H9 (cell line): ENCODE data around the gene VGF. TPM values are rescaled to one million over a fixed set of nuclear protein-coding genes. Genes with fewer than 3 reads are reported as not detected.

ENCODE experiments used
- DNase-seq: peaks from one replicate; pipeline ENCODE4 v3.0.0-alpha.2; 2017
- H2AFZ ChIP-seq: one replicate; pipeline ENCODE4 v1.6.1; 2013; ENCODE audit warnings: mild to moderate bottlenecking, low read length, control low read depth, moderate library complexity
- H2AK5ac ChIP-seq: 2 replicates; pipeline ENCODE4 v1.6.1; 2013; ENCODE audit warnings: low read length, control low read depth, mixed read lengths; ENCODE audit not compliant: insufficient read length
- H2BK120ac ChIP-seq: one replicate; pipeline ENCODE4 v1.6.1; 2013; ENCODE audit warnings: low read depth, mild to moderate bottlenecking, low read length, control low read depth, inconsistent platforms; ENCODE audit not compliant: poor library complexity, severe bottlenecking
- H2BK12ac ChIP-seq: 2 replicates; pipeline ENCODE4 v1.6.1; 2013; ENCODE audit warnings: low read length, control low read depth, mixed read lengths, low read depth; ENCODE audit not compliant: insufficient read length
- H2BK15ac ChIP-seq: 2 replicates; pipeline ENCODE4 v1.6.1; 2013; ENCODE audit warnings: low read depth, low read length, control low read depth
- H2BK20ac ChIP-seq: one replicate; pipeline ENCODE4 v1.6.1; 2013; ENCODE audit warnings: low read depth, mild to moderate bottlenecking, low read length, control low read depth, inconsistent platforms; ENCODE audit not compliant: poor library complexity, severe bottlenecking
- H2BK5ac ChIP-seq: 2 replicates; pipeline ENCODE4 v1.6.1; 2013; ENCODE audit warnings: low read length, control low read depth, mixed read lengths; ENCODE audit not compliant: insufficient read length
- H3K14ac ChIP-seq: 2 replicates; pipeline ENCODE4 v1.6.1; 2013; ENCODE audit warnings: low read length, control low read depth; ENCODE audit not compliant: insufficient read depth
- H3K18ac ChIP-seq: 2 replicates; pipeline ENCODE4 v1.6.1; 2013; ENCODE audit warnings: low read depth, mild to moderate bottlenecking, mixed read lengths, low read length, control low read depth; ENCODE audit not compliant: insufficient read length
- H3K23ac ChIP-seq: 2 replicates; pipeline ENCODE4 v1.6.1; 2013; ENCODE audit warnings: low read length, control low read depth, mixed read lengths, low read depth; ENCODE audit not compliant: insufficient read length
- H3K23me2 ChIP-seq: 2 replicates; pipeline ENCODE4 v1.6.1; 2013; ENCODE audit warnings: low read depth, mild to moderate bottlenecking, mixed read lengths, low read length, control low read depth; ENCODE audit not compliant: insufficient read length, poor library complexity, severe bottlenecking
- H3K27ac ChIP-seq: 2 replicates; pipeline ENCODE4 v1.5.1; 2013; ENCODE audit warnings: low read length, control low read depth, mixed read lengths, low read depth; ENCODE audit not compliant: insufficient read length
- H3K27me3 ChIP-seq: 2 replicates; pipeline ENCODE4 v1.6.1; 2013; ENCODE audit warnings: low read length, control low read depth, inconsistent platforms; ENCODE audit not compliant: insufficient read depth
- H3K4ac ChIP-seq: 2 replicates; pipeline ENCODE4 v1.6.1; 2013; ENCODE audit warnings: low read depth, mild to moderate bottlenecking, control low read depth, inconsistent platforms, low read length, moderate library complexity
- H3K4me1 ChIP-seq: 2 replicates; pipeline ENCODE4 v1.6.1; 2013; ENCODE audit warnings: low read length, control low read depth, inconsistent platforms; ENCODE audit not compliant: insufficient read depth
- H3K4me2 ChIP-seq: 2 replicates; pipeline ENCODE4 v1.6.1; 2013; ENCODE audit warnings: low read length, control low read depth, mixed read lengths; ENCODE audit not compliant: insufficient read length, insufficient read depth
- H3K56ac ChIP-seq: 2 replicates; pipeline ENCODE4 v1.6.1; 2013; ENCODE audit warnings: low read depth, mild to moderate bottlenecking, mixed read lengths, low read length, control low read depth; ENCODE audit not compliant: insufficient read length
- H3K79me1 ChIP-seq: 2 replicates; pipeline ENCODE4 v1.6.1; 2013; ENCODE audit warnings: low read depth, mild to moderate bottlenecking, moderate library complexity, low read length, control low read depth, inconsistent platforms; ENCODE audit not compliant: insufficient read depth, poor library complexity, severe bottlenecking
- H3K79me2 ChIP-seq: 2 replicates; pipeline ENCODE4 v1.6.1; 2013; ENCODE audit warnings: low read length, control low read depth, inconsistent platforms; ENCODE audit not compliant: insufficient read depth
- H3K9ac ChIP-seq: 2 replicates; pipeline ENCODE4 v1.6.1; 2013; ENCODE audit warnings: low read length, control low read depth, mixed read lengths; ENCODE audit not compliant: insufficient read length; ENCODE audit errors: extremely low read depth
- H3K9me3 ChIP-seq: one replicate; pipeline ENCODE4 v1.6.1; 2013; ENCODE audit warnings: low read depth, low read length, inconsistent platforms; ENCODE audit not compliant: control insufficient read depth
- H3T11ph ChIP-seq: one replicate; pipeline ENCODE4 v1.6.1; 2013; ENCODE audit warnings: mild to moderate bottlenecking, low read length, control low read depth, inconsistent platforms
- H4K20me1 ChIP-seq: one replicate; pipeline ENCODE4 v1.6.1; 2013; ENCODE audit not compliant: control insufficient read depth, insufficient read length, insufficient read depth
- H4K5ac ChIP-seq: 2 replicates; pipeline ENCODE4 v1.6.1; 2013; ENCODE audit warnings: low read depth, mild to moderate bottlenecking, mixed read lengths, low read length, control low read depth; ENCODE audit not compliant: insufficient read length
- H4K8ac ChIP-seq: replicated peaks from 2 replicates; pipeline ENCODE4 v1.6.1; 2013; ENCODE audit warnings: low read length, control low read depth, mixed read lengths, low read depth; ENCODE audit not compliant: insufficient read length
- H4K91ac ChIP-seq: 2 replicates; pipeline ENCODE4 v1.6.1; 2013; ENCODE audit warnings: low read depth, mild to moderate bottlenecking, moderate library complexity, mixed read lengths, low read length, control low read depth; ENCODE audit not compliant: insufficient read length
- H3K27ac Mint-ChIP-seq, 3 experiments: 2 replicates in 2 of 3; 3 replicates in 1 of 3; pipeline ENCODE4 v1.8.0; 2020 to 2021; ENCODE audit warnings: mixed read lengths in 3 of 3, mild to moderate bottlenecking in 1 of 3, moderate library complexity in 1 of 3
- H3K27me3 Mint-ChIP-seq: 2 replicates; pipeline ENCODE4 v1.8.0; 2021; ENCODE audit warnings: low read depth, mild to moderate bottlenecking, moderate library complexity, mixed read lengths
- H3K36me3 Mint-ChIP-seq, 3 experiments: 2 replicates in 2 of 3; 3 replicates in 1 of 3; pipeline ENCODE4 v1.8.0; 2020 to 2021; ENCODE audit warnings: low read depth in 3 of 3, mixed read lengths in 3 of 3; ENCODE audit not compliant: insufficient read depth in 1 of 3
- H3K4me1 Mint-ChIP-seq, 2 experiments: 2 replicates each; pipeline ENCODE4 v1.8.0; 2020; ENCODE audit warnings: mixed read lengths in 2 of 2
- H3K4me3 Mint-ChIP-seq, 2 experiments: 2 replicates in 1 of 2; 3 replicates in 1 of 2; pipeline ENCODE4 v1.8.0; 2020 to 2021; ENCODE audit warnings: mild to moderate bottlenecking in 2 of 2, mixed read lengths in 2 of 2, moderate library complexity in 1 of 2
- H3K9me3 Mint-ChIP-seq, 2 experiments: 2 replicates in 1 of 2; 3 replicates in 1 of 2; pipeline ENCODE4 v1.8.0; 2020; ENCODE audit warnings: mild to moderate bottlenecking in 2 of 2, mixed read lengths in 2 of 2, moderate library complexity in 1 of 2
- CTCF ChIP-seq: fragments of 200-600 bp; sonication (generic); conservative IDR thresholded peaks from 3 replicates; pipeline ENCODE4 v1.8.0; 2021; ENCODE audit warnings: antibody characterized with exemption, mild to moderate bottlenecking
- WGBS: extraction: QIAGEN DNeasy Blood & Tissue Kit; methylation state at CpG from one replicate; pipeline ENCODE4 v1.1.7; 2013; ENCODE audit warnings: missing lambda C conversion rate, low lambda C conversion rate, mixed read lengths; ENCODE audit not compliant: insufficient read length; ENCODE audit errors: extremely low coverage; 5-methylcytosine and 5-hydroxymethylcytosine counted together
- total RNA-seq: library from RNA; stranded (reverse); gene quantifications from 2 replicates; pipeline ENCODE4 v1.2.1, GENCODE V29; 2021

VGF gene
- total RNA-seq, 1 experiment from 2014 or later: 37.1 TPM

GRCh38 chr7:101153969-101154692 lies 11.2 kb downstream of the VGF start, which contains the start of gene AP1S1:
TSS of gene AP1S1 (plus strand) at chr7:101154476. CDS start at chr7:101154515, 39 bp downstream.
- peak within 1 kb of the TSS; percentile 56 for H3K18ac ChIP-seq
- no peaks in the 10 kb centered on the region for H3K79me2 ChIP-seq
- Mint-ChIP-seq H3K4me1 (peaks cover 26 to 36% of the 10 kb centered on the region in 2 experiments), H3K36me3 (peaks cover 0 to 22% (median 17%) of the 10 kb centered on the region in 3 experiments; a peak in 3 of 7 replicates), H3K27me3 (peaks cover 11% of the 10 kb centered on the region), H3K4me3 (peak within 1 kb of the TSS; percentile 74 to 89), H3K27ac (peak within 1 kb of the TSS; percentile 79 to 85 (median 79)), H3K9me3 (peaks cover 2 to 8% of the 10 kb centered on the region in 2 experiments; a peak in 4 of 5 replicates)
- no peak within 1 kb of the TSS for H2BK15ac ChIP-seq
- no peak within 1 kb of the TSS for H3K27ac ChIP-seq
- H4K5ac ChIP-seq: no peak within 1 kb of the TSS
- no peak within 1 kb of the TSS for H2BK120ac ChIP-seq
- H3K27me3 ChIP-seq: no peaks in the 10 kb centered on the region; the same call in 1 of the 2 replicates
- peak within 1 kb of the TSS; percentile 64 for H3K4me2 ChIP-seq
- H2BK12ac ChIP-seq: no peak within 1 kb of the TSS
- TF ChIP-seq CTCF: no peak
- DNase-seq: peak; percentile 99
- H4K91ac ChIP-seq: no peak within 1 kb of the TSS
- peaks cover 6% of the 10 kb centered on the region for H3K23me2 ChIP-seq
- no peaks in the 10 kb centered on the region for H3K9me3 ChIP-seq
- WGBS: no CpG with 5 or more reads among the region's 51 CpGs
- no peaks in the 10 kb centered on the region for H4K20me1 ChIP-seq
- no peak within 1 kb of the TSS for H3K56ac ChIP-seq
- no peak within 1 kb of the TSS for H3K23ac ChIP-seq
- no peak within 1 kb of the TSS for H3T11ph ChIP-seq
- H2AFZ ChIP-seq: no peak within 1 kb of the TSS
- no peak within 1 kb of the TSS for H3K4ac ChIP-seq
- no peak within 1 kb of the TSS for H3K9ac ChIP-seq
- no peak within 1 kb of the TSS for H4K8ac ChIP-seq
- no peak within 1 kb of the TSS for H2AK5ac ChIP-seq
- no peak within 1 kb of the TSS for H2BK20ac ChIP-seq
- H3K14ac ChIP-seq: peak within 1 kb of the TSS; percentile 59; the same call in 1 of the 2 replicates
- no peaks in the 10 kb centered on the region for H3K4me1 ChIP-seq
- H3K79me1 ChIP-seq: no peaks in the 10 kb centered on the region
- H2BK5ac ChIP-seq: no peak within 1 kb of the TSS
